Gastrocnemius medialis (tissue), 4 donors: Measurements from ENCODE around the gene RASGEF1B.

ENCODE experiments used
- POLR2A ChIP-seq, 2 donors: fragments of 450-650 bp; IDR thresholded peaks; one replicate each; pipeline ENCODE4 v1.6.1; 2017; ENCODE audit warnings: antibody characterized with exemption in 2 of 2, mild to moderate bottlenecking in 2 of 2, moderate library complexity in 2 of 2
- TF ChIP-seq, protein P1 (sequence below), 5 experiments: fragments of 450-650 bp in 3 of 5; fragments of 200-600 bp in 2 of 5; sonication (generic) in 2 of 5; IDR thresholded peaks in 4 of 5; conservative IDR thresholded peaks in 1 of 5; 1 replicate in 4 of 5; 2 replicates in 1 of 5; pipeline ENCODE4 v1.5.1; 2016 to 2019; ENCODE audit warnings: antibody characterized with exemption in 5 of 5, mild to moderate bottlenecking in 3 of 5, moderate library complexity in 3 of 5

DNA sequence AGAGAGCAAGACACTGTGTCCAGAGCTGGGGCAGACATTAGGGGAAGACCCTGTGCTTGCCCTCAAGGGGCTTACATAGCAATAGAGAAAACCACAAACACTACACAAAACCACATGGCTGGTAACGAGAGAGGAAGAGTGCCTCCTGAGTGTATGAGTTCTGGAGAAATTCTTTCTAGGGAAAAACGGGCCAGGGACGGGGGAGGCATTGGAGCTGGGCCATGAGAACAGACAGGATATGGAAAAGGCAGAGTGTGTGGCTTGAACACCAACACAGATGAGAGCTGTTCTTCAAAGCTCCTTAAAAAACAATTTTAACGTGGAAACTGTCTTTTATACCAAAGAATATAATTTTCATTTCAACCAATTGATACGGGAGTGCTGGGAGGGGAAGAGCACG, 42.7 kb downstream of the RASGEF1B start:
- TF ChIP-seq, protein P1, sequence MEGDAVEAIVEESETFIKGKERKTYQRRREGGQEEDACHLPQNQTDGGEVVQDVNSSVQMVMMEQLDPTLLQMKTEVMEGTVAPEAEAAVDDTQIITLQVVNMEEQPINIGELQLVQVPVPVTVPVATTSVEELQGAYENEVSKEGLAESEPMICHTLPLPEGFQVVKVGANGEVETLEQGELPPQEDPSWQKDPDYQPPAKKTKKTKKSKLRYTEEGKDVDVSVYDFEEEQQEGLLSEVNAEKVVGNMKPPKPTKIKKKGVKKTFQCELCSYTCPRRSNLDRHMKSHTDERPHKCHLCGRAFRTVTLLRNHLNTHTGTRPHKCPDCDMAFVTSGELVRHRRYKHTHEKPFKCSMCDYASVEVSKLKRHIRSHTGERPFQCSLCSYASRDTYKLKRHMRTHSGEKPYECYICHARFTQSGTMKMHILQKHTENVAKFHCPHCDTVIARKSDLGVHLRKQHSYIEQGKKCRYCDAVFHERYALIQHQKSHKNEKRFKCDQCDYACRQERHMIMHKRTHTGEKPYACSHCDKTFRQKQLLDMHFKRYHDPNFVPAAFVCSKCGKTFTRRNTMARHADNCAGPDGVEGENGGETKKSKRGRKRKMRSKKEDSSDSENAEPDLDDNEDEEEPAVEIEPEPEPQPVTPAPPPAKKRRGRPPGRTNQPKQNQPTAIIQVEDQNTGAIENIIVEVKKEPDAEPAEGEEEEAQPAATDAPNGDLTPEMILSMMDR (IDR thresholded peaks at IDR 0.05 in 4 of 5, conservative IDR thresholded peaks at IDR 0.05 in 1 of 5) = no peak
- TF ChIP-seq POLR2A (IDR thresholded peaks at IDR 0.05) = no peak
